Measurements from ENCODE around the gene ENDOD1.

ENDOD1 gene

DNA sequence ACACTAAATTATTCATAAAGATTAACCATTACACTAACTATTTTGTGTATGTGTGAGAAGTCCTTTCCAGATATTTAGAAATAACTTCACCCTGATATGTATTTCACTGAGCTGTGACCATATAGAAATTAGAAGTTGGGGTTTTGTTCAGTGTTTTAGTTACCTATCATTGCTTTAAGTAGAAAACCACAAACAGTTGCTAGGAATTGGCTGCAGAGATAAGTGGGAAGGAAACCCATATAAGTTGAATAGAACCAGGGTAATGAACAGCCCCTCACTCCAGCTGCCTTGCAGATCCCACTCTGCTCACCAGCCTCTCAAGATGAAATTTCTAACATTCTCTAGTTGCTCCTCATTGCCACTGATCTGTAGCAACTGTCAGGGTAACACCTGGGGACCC is 12.7 kb upstream of the ENDOD1 start:
- no peak for DNase-seq

DNA sequence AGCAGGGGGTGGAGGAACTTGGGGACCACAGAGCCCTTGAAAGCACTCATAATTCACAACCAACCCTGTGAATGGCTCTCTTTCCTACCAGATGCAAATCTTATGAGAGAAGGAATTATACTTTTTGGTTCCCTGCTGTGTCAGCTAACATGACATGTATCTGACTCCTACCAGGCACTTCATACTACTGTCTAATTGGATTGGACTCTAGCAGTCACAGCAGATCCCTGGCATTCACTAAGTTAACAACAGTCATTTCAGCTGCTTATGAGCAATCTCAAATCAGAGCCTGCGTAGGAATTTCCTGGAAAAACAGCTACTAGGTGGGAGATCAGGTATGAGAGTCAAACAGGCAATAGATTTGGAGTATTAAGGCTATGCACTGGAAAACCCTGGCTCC is 11.1 kb upstream of the ENDOD1 start:
- DNase-seq, result no peak

DNA sequence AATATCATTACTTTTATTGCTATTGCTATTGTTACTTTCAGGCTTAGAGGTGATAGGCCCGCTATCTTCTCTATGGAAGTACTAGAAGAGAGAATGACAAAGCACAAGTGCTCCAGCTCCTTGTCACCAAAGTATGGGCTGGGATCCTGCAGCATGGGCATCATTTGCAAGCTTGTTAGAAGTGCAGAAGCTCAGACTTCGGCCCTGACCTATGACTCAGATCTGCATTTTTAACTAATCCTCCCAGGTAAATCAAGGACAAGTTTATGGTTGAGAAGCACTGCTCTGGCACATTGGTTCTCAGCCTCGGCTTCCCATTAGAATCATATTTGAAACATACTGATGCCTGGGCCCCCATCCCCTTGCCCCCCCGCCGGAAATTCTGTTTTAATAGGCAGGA is 8.6 kb upstream of the ENDOD1 start:
- DNase-seq, result no peak

DNA sequence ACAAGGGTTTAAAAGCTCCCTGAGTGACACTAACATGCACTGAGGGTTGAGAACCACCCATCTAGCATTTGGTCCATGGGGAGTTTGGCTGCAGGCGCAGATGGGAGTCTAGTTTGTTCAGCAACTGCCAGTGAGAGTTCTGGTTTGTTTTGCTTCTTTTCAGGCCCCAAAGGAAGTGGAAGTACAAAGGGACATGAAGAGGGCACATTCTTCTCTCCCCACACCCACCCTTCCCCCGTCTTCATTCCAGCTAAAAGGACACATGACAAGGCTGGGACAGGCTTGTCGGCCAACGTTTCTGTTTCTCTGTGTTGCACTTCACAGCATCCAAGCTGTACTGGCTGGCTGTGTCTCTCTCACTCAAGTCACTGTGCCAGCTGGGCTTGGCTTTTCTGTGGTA is 8.2 kb upstream of the ENDOD1 start:
- no peak for DNase-seq

DNA sequence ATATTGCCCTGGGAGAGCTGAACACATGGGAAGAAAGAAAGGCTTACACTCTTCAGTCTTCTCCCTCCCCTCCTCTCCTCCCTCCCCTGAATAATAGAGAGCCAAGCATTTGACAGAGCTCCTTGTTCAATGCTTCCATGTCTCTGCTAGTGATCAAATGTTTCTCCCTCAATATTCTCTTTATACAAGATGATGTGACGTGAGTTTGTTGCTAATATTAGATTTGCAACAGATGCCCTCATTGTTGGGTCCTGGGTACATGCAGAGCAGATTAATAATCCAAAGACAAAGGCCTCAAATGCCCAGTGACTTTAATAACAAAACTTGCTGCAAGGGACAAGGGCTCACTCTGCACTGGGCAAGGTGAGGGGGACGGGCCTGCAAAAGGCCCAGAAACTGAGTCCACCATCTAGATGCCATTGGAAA is 7.1 kb upstream of the ENDOD1 start:
- no peak for DNase-seq

DNA sequence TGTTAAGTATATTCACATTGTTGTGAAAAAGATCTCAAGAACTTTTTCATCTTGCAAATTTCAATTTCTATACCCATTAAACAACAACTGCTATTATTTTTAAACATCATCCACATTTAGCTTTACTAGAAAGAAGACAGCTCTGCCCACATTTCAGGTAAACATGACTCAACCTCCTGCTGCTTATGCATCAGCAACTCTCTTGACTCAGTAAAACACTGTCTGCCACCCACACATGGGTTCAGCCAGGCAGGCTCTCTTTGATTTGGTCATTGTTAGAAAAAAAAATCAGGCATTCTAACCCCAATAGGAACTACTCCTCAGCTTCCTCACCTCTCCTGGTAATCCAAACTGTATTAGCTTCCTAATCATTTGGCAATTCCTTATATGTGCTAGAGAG is 5.1 kb upstream of the ENDOD1 start:
- peak; percentile 69 for DNase-seq

DNA sequence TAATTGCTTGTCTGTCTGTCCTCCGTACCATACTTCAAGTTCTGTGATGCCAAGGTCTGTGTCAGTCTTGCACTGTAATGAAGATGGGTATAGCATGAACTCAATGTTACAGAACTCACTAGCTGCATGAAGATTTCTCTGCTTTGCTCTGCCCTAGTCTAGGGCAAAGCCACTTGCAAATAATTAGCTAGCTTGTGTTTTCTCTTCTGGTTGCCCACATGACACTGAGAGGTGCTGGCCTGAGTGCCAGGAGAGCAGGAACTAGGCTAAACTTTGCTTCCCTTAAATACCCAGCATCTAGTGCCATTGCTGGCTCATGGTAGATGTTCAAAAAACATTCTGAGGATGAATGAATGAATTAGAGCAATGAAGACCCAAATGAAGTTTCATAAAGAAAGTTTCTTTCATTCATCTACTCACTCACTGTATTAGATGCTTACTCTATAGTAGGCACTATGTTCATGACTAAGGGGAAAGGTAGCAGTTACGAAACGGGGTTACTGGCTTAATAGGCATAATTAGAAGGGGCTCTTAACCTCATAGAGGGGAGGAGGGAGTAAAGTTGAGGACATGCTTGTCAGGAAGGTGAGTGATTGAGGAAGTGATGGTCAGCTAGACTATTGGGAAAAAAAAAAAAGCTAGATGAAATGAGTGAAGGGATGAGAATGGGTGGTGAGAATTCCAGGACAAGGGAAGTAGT is 4.4 kb upstream of the ENDOD1 start:
- DNase-seq, result no peak

DNA sequence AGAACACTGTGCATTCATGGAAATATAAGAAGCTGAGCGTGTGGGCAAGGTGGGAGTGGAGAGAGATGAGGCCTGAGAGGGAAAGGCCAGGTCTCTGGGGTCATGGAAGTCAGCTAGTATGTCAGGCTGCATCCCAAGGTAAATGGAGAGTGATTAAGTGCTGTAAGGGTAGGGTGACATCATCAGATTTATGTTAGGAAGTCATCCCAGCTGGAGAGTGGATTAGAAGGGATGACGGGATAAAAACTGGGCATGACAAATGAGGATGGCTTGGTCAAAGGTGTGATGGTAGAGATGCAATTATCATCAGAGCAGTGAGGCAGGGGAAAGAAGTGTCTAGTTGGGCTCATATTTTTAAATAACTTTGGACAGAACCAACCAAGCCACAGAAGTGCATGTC is 3.5 kb upstream of the ENDOD1 start:
- DNase-seq, result no peak

DNA sequence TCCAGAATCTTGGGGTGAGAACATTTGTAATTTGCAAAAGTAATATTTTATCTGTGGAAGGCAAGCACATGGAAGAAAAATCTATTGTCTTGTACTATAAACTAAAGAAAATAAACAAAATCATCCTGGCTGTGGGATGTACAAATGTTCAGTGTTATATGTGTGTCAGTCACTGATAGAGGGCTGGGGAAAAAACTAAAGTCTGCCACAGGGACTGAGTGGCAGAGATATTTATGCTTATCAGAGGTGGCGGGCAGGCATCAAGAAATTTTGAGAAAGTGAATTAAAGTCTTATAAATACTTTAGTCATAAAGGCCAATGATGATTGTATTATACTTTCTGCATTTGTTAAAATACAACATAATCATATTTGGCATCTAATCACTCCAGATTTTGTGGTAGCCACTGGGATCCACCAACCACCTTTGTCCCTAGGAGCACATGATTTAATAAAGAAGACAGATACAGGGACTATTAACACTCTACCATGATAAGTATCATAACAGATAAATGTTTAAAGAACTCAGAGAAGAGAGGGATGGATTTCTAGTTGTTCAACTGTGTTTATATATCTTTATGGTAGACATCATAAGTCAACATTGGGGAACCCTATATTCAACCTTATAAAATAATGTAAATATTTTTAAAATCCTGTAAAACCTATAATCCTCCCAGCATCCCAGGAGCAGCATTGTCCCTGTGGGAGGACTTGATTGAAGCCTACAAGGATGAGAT is 2.6 kb upstream of the ENDOD1 start:
- DNase-seq, result no peak

DNA sequence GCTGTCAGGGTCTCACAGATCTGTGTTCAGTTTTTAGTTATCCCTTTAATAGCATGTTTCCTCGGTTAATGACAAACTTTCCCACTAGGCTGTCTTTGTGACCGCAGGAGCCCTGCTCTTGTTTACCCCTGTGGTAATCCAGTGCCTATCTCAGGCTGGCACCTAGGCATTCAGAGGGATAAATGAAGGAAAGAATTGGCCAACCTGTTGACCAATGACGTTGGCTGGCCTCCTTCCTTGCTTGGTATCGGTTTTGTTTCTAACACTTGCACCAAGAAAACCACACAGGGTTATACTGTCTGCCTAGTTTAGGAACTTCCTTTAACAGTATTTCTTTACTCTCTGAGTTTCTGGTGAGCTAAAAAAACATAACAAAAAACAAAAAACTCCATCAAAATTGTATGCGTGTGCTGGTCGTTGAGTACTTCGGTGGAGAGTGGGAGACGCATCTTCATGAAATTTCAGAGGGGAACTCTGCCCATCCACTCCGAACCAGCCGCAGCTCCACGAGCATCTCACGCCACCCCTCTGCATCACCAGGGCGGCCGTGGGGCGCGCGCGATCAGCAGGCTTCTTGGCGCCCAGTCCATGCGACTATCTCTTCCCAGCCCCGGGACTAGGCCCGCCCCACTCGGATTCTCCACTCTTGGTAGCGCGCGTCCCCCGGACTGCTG is 563 bp upstream of the ENDOD1 start:
- no peak for DNase-seq

DNA sequence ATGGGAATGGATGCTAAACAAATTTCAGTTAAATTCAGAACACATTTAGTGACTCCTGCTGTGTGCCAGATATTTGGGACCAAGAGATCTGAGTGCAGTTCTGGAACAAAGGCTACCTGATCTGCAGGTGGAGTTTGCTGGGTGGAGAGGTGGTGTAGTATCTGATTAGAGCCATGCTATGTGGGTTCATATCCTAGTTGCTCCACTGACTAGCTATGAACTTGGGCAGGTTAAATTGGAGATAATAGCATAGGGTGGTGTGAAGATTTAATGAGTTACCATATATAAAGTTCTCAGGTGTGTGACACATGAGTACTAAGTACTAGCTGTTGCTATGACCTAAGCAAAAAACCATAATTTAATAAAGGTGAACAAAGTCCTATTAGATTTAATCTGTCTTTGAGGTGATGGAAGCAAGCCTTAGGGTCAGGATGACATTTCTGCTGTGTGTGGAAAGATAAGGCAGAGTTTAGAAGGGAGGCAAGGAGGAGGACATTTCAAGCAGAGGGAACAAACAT is 2.1 kb downstream of the ENDOD1 start:
- DNase-seq, result no peak

DNA sequence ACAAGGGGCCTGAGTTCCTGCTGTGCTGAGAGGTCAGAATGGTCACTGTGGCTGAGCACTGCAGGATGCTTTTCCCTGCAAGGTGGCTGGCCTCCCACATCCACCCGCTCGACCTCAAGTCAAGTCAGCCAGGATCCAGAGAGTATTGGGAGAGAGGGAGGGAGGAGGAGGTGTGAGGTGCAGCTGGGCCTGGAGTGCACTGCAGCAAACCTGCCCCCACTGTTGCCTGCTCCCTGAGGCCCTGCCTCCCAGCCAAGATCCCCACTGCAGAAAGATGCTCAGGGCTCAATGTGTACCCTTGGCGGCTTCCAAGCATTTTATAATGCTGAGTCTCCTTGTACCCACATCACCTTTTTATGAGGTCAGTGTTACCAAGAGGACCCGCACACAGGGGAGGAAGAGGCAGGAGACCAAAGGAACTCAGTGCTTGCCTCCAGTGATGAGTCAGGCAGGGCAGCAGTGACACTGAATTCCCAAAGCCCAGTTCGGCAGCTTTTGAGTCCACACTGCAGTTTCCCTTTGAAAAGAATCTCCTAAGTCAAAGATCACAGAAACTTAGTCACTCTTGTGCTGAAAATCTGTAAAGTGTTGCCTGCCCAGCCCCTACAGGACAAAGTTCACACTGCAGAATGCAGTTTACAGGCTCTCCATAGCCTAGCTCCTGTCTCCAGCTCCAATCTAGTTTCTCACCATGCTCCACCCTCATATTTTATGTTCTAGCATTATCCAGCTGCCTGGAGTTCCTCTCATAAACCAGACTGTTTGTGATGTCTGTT is 3.1 kb downstream of the ENDOD1 start:
- DNase-seq, result peak; percentile 49

DNA sequence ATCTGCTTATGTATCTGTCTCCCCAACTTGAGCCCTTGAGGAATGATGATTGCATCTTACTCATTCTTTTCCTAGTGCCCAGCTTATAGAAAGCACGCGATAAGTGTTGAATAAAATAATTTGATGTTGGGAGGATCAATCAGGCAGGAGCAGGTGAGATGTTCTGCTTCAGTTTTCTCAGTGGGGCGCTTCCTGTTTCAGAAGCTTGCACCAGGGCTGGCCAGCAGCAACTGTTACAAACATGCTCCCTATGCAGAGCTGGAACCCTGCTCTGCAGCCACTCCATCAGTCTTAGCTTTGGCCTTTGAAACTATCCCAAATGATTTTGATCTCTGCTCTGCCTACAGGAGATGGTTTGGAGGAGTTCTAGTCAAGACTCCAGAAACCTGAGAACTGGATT is 3.9 kb downstream of the ENDOD1 start:
- DNase-seq, result no peak

DNA sequence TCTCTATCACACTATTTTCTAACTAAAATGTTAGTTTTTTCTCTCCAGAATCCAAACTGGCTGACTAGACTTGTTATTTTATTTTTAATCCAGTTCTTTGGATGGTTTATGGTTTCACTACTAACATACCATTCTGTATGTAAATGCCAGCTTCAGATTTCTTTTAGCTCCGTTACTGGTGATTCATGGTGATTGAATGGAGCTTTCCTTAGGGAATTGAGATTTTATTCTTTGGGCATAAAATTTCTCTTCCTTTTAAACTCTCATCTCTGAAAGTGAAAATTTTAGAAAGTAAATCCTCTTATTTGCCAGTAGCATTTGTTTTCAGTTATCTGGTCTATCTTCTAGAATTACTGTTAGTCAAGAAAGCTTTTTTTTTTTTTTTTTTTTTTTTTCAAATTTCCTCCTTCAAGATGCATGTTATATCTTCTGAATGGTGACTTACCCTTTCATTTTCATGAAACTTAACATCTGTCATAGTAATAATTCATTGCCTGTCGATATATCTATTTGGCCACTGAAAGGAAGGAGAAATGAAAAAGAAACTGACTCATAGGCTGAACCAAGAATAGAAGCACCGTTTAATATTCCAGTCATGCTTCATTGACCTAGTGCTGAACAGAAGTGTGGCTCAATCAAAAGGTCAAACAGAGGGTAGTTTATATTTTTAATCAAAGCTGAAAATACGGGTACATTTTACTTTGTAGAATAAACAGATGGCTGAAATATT is 6.4 kb downstream of the ENDOD1 start:
- no peak for DNase-seq

DNA sequence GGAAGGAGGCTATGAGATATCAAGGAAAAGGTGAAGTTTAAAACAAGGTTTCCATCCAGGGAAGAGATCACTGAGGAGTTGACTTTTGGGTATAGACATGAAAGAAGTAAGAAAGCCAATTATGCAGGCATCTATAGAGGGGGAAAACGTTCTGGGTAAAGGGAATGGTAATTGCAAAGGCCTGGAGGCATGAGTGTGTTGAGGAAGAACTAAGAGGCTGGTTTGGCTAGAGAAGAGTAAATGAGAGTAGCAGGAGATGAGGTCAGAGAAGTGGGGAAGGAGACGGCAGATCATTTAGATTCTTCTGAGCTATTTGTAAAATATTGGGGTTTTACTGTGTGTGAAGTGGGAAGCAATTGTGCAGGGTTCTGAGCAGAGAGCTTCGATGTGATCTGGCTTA is 7.6 kb downstream of the ENDOD1 start:
- DNase-seq, result no peak

DNA sequence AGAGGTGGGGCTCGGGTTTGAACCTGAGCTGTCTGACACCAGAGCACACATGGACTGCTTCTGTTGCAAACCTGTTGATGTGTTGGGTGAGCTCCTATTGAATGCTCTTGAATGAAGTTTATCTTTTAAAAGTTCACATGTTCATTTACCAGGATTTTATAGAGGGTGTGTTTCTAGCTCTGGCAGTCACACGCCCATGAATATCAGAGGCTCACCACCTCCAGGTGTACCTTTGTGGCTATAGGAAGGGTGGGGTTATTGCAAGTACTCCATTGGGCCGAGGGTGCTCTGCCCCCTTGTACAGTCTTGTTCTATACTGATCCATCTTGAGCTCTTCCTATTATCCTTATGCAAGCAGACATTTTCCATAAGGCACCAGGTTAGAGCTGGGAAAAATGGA is 9.2 kb downstream of the ENDOD1 start:
- DNase-seq, result no peak

DNA sequence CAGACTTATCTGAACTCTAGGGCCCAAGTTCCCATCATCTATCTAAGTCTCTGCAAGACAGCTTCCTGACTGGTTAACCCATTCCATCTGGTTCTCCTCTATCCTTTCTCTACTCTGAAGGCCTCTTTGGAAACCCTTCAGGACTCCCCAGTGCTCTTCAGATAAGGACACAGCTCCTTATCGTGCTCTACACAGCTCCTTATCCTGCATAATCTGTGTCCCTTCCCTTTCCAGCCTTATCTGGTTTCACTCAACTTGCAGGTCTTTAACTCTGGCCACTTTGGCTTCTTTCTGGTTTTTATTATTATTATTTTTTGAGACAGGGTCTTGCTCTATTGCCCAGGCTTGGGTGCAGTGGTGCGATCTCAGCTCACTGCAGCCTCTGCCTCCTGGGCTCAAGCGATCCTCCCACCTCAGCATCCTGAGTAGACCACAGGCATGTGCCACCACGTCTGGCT is 10.6 kb downstream of the ENDOD1 start:
- no peak for DNase-seq

DNA sequence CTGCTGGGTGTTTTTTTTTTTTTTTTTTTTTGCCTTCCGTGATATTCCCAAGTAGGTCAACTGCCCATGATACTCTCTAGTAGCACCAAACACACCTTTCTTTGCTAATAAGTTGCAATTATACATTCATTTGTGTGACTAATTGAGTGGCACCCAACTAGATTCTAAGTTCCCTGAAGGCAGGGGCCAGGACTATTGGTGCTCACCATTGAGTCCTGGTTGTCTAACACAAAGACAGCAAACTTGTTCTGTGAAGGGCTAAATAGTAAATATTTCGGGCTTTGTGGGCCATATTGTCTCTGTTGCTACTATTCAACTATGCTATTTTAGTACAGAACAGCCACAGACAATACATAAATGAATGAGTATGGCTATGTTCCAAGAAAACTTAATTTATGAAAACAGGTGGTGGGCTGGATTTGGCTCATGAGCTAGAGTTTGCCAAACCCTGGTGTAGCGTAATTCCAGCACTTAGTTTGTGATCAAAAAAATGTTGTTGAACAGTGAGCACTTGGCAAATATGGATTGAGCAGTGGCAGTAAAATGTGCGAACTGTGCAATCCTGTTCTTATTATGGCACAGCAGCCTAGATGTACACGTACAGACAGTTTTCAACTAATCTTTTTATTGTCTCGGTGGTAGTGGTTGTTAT is 11.3 kb downstream of the ENDOD1 start:
- no peak for DNase-seq

DNA sequence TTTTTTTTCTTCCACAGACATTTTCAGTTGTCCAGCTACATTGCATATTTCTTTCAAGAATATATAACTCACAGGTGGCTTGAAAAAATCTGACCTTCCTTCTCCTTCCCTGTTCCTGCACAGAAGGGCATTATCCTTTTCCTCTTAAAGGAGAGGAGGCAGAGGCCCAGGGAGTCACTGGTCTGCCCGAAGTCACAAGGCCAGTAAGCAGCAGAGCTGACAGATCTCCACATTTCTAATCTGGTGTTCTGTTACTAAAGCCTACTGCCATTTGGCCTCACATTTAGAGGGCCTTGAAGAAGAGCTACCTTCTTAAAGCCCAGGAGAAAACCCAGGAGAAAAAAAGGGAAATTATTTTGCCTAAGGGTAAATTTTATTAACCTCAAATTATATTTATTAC is 12.3 kb downstream of the ENDOD1 start:
- no peak for DNase-seq

DNA sequence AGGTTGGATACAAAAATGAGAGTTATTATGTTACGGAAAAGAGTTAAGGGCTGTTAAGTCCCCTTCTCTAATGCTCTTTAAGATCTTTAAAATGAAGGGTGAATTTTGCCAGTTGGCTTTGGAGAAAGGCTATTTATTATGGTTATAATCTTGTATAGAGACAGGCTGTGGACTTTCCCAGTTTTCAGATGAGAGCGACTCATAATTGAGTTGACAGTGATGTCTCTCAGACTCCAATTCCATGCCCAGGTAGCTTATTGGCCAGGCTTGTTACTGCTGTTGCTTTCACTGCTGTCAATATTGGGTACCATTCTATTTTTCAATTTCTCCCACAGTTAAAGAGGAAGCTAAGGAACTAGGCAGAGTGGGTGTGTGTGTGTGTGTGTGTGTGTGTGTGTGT is 13.1 kb downstream of the ENDOD1 start:
- DNase-seq, result no peak

DNA sequence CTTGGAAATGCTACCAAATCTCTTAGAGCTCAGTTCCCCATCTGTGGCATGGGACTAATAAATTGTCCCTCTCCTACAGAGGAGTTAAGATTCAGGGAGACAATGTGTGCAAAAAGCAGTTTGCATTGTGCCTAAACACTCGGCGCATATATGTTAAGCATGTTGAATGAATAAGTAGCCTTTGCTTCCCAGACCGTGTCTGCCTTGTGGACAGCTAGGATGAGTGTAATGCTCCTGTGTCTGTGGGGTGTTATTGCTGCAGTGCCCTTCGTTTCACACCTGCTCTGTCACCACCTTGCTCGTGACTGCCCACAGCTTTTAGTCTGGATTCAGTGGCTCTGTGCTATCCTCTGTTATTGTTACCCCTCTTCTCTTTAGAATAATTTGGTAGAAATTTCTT is 14.1 kb downstream of the ENDOD1 start:
- no peak for DNase-seq

Measured in activated naive CD4-positive, alpha-beta T cell treated with anti-CD3 and anti-CD28 coated beads, Interleukin-2, amount 50 U/mL, for 16 hours (primary cell).